Measurements from ENCODE around the gene ART1. TPM values are rescaled to one million over a fixed set of nuclear protein-coding genes. Genes with fewer than 3 reads are reported as not detected.

Gene ART1
- polyA plus RNA-seq, 1 donor (not counting 4 experiments of a cell fraction or from before 2014, with no cell fraction given), result not detected

GRCh38 chr11:3712274-3712673 is 67.3 kb downstream of the ART1 start:
- Histone ChIP-seq H3K27me3 (ENCODE audit: control insufficient read depth, extremely low read depth, insufficient read depth, low read length) (no peaks in the 10 kb centered on the region), H3K4me2 (ENCODE audit: control insufficient read depth, extremely low read depth, insufficient read depth, low read depth, low read length) (no peak overlapping the region), H3K9me3 (ENCODE audit: control insufficient read depth, low read depth, low read length) (no peaks in the 10 kb centered on the region), H3K27ac (ENCODE audit: control insufficient read depth, insufficient read depth, low read length) (no peak overlapping the region), H2AFZ (ENCODE audit: control insufficient read depth, low read length) (no peak overlapping the region), H3K9me1 (ENCODE audit: control insufficient read depth, extremely low read depth, insufficient read depth, low read length) (no peaks in the 10 kb centered on the region), H3K36me3 (ENCODE audit: control insufficient read depth in 2 of 2, extremely low read depth in 1 of 2, insufficient read depth in 2 of 2, low read length in 2 of 2) (peaks cover 9 to 27% of the 10 kb centered on the region in 2 experiments), H3K4me1 (ENCODE audit: control insufficient read depth, extremely low read depth, insufficient read depth, low read length) (no peaks in the 10 kb centered on the region), H3K79me2 (ENCODE audit: control insufficient read depth, insufficient read depth, low read length) (no peaks in the 10 kb centered on the region), H3K9ac (ENCODE audit: control insufficient read depth, extremely low read depth, insufficient read depth, low read length) (no peak overlapping the region), H4K20me1 (ENCODE audit: control insufficient read depth, extremely low read depth, insufficient read depth, low read length) (no peaks in the 10 kb centered on the region), H3K4me3 (ENCODE audit: control insufficient read depth in 2 of 3, extremely low read depth in 1 of 3, insufficient read depth in 2 of 3, low read depth in 1 of 3, low read length in 3 of 3) (no peak overlapping the region)
- no peak for FAIRE-seq
- DNase-seq (ENCODE audit: low read depth, low spot score), result no peak
- dilution Hi-C loops (cut with MboI; ENCODE audit: extremely low pct_ligation_motif_present, low sequenced_read_pairs), result no loop called here
- TF ChIP-seq CTCF (optimal IDR thresholded peaks at IDR 0.05 in 1 of 3, IDR thresholded peaks at IDR 0.05 in 1 of 3, conservative IDR thresholded peaks at IDR 0.05 in 1 of 3; ENCODE audit: extremely low read depth in 1 of 3, insufficient read depth in 2 of 3, low read length in 3 of 3), result no peak
- no peak for TF ChIP-seq EZH2 (IDR thresholded peaks at IDR 0.05; ENCODE audit: low read length)

Small RNAs within 50 kb of the gene (small RNA-seq; reads per million reads assigned to genes)
- gene RF00019 (ENCODE audit: insufficient read length in 3 of 3, low read depth in 3 of 3, low replicate concordance in 1 of 3), result 0 reads per million in 3 experiments

Other genes starting within 250 kb of the ART1 start
- gene ART5, start 3.1 kb upstream of the ART1 start, polyA plus RNA-seq, result not detected in 3 replicates
- 0.46 to 0.98 TPM (median 0.83 TPM) in 3 replicates for gene CHRNA10, start 26.3 kb downstream of the ART1 start, polyA plus RNA-seq
- gene NUP98, start 152.4 kb downstream of the ART1 start, polyA plus RNA-seq, result 66.9 to 93.1 TPM (median 78.9 TPM) in 3 replicates
- 37.3 to 59.8 TPM (median 46.2 TPM) in 3 replicates for gene PGAP2, start 163.4 kb downstream of the ART1 start, polyA plus RNA-seq
- gene RHOG, start 195.8 kb downstream of the ART1 start, polyA plus RNA-seq, result 39.8 to 84.6 TPM (median 67.1 TPM) in 3 replicates
- gene STIM1, start 210.5 kb downstream of the ART1 start, polyA plus RNA-seq, result 23.7 to 39.4 TPM (median 25.1 TPM) in 3 replicates